GM18873 (cell line): ENCODE results near the gene SLC24A3.

ENCODE experiments used
- ATAC-seq: cut with Tn5 transposase; IDR thresholded peaks from one replicate; pipeline ENCODE4 v1.9.1; 2021; ENCODE audit warnings: mild to moderate bottlenecking, moderate library complexity, moderate number of reproducible peaks; ENCODE audit not compliant: unreplicated experiment, low FRiP score

The SLC24A3 gene

GRCh38 chr20:19492687-19493336 is 280.4 kb downstream of the SLC24A3 start:
- no peak for ATAC-seq

GRCh38 chr20:19493794-19494495 is 281.5 kb downstream of the SLC24A3 start:
- no peak for ATAC-seq

DNA sequence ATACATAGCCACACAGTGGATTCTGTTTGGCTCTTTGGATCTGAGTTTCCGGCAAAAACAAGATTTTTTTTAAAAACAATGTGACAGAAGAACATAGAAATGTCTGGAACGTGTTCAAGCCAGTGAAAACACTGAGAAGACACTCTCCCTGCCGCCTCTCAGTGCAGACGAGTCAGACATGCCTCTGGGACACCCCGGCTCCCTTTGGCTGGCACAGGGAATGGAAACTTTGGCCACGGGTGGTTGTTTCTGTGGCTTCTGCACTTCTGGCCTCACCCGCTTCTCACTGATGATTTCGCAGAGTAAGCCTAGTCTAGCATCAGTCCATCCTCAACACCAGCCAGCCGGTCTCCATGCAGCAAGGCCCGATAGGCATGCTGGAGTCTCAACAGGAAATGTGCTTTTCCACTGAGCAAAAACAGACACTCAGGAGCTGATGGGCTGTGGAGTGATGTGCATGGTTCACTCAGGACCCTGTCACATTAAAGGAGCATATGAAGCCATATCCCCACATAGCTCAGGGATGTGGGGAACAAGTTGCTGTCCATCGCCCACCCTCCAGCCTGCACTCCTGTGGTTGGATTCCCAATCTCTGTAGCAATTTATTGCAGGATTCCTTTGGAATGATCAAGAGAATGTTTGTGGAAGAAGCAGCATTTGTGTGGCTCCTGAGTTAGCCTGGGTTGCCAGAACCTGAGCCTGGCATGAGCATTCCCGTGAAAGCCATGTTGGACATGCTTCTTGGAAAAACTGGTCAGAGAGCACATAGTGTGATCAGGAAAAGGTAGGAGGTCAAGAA is 283.7 kb downstream of the SLC24A3 start:
- ATAC-seq = no peak

- no peak for ATAC-seq
Observed at GRCh38 chr20:19497064-19497463, 284.6 kb downstream of the SLC24A3 start.

DNA sequence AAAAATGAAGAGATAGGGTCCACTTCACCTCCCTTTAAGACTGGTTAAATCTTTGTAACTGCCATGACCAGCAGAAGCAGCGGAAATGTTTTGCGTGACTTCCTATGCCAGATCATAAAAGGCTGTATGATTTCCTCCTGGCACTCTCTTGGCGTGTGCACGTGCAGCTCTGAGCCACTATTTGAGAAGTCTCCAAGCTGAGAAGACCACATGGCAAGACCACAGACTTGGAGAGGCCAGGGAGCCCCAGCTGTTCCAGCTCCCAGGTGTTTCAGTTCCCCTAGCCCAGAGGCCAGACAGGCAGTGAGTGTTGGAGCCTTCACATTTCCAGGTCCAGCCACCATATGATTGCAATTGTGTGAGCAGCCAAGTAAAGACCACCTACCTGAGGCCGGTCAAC is 286.3 kb downstream of the SLC24A3 start:
- ATAC-seq = no peak

- no peak for ATAC-seq
Observed at GRCh38 chr20:19501476-19502115, 289.2 kb downstream of the SLC24A3 start.

GRCh38 chr20:19502169-19502568 is 289.7 kb downstream of the SLC24A3 start:
- no peak for ATAC-seq

DNA sequence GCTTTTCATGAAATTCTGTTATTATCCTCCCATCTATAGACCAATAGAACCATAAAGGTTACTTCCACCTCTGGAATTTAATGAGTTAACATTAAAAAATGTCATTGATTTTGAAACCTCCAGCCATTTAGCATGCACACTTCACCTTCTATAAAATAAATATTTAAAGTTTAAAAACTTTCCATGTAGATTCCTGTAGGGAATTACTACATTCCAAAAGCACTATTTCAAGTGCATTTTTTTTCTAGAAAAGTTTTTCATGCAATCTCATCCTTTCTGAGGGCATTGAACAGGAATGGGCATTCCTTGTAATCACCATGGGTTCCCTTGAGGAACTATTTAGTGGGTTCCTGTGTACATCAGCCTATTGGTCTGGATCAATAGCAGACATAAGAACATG is 291.8 kb downstream of the SLC24A3 start:
- no peak for ATAC-seq

- ATAC-seq = no peak
Observed at GRCh38 chr20:19506021-19506420, 293.6 kb downstream of the SLC24A3 start.

- no peak for ATAC-seq
Observed at GRCh38 chr20:19508449-19508848, 296.0 kb downstream of the SLC24A3 start.

DNA sequence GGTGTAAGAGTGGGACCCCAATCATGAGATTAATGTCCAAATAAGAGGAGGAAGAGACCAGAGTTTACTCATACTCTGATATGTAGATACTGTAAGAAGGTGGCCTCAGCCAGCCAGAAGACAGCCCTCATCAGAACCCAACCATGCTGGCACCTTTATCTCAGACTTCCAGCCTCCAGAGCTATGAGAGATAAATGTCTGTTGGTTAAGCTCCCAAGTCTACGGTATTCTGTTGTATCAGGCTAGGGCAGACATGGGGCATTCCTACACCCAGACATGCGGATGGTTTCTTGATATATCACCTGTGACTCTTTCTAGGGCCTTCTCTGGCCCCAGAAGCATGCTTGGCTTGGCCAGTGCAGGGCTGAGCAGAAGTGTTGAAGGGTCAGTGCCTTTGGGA is 298.2 kb downstream of the SLC24A3 start:
- ATAC-seq = no peak

DNA sequence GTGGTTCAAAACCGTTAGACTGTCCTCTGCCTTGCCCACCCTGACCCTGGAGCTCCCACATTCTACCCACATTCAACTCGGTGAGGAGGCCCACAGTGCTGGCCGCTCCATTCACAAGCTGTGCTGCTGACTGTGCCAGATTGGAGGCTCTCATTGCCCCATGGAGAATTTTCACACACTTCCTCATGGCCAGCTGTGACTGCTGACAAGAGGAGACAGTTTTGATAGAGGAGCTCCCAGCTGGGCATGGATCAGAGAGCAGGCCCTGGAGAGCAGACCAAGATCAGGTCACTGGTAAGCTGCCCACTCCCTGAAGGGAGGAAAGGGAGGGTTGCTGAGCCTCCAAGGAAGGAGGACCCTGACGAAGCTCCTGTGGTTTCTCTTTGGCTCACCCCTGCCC is 299.5 kb downstream of the SLC24A3 start:
- no peak for ATAC-seq

DNA sequence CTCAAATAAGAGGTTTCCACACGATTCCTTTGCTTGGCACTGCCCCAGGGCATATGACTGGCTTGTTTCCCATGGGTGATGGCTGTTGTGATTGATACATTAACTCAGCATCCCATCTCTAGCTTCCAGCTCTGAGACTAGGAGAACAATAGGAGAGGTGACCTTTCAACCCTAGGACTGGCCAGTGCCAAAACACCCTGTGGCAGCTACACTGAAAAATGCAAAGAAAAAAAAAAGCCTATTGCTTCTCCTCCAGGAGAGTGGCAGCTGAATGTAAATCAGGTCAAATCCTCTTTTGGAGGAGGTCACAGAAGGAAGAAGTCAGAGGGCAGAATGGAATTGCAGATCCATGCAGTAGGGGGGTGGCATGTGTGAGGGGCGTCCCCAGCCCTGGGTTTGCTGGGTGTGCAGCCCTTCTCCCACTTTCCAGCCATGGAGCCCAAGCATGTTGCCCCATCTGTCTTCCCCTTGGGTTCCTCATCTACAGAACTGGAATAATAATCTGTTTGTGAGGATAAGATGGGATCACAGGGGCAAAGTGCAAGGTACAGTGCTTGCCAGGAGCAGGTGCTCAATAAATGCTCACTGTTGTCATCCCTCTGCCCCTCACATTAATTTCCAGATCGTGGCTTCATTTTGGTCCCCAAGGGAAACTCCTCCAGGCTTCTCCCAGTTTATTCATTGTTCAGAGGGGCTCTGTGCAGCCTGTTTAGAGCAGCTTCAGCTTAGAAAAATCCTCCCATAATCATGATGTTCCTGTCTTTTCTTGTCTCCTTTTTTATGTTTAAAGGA is 300.6 kb downstream of the SLC24A3 start:
- ATAC-seq = no peak

- no peak for ATAC-seq
Observed at GRCh38 chr20:19515074-19515473, 302.6 kb downstream of the SLC24A3 start.

DNA sequence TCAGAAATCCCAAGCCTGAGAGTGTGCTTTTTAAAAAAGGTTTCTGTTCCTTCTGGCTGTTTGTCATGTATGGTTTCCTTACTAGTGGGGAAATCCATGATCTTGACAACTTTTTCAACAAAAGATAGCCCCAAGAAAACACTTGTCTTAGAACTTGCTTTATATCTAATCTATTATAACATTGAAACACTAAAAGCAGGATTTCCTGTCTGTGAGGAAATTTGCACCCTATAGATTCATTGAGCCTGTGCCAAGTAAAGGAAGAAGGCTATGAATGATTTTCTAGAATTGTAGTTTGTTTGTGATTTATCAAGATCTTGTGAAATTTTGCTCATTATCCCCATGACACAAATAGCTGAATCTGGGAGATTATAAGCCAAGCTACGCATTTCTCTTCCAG is 307.0 kb downstream of the SLC24A3 start:
- no peak for ATAC-seq

- no peak for ATAC-seq
Observed at GRCh38 chr20:19520261-19520660, 307.8 kb downstream of the SLC24A3 start.

DNA sequence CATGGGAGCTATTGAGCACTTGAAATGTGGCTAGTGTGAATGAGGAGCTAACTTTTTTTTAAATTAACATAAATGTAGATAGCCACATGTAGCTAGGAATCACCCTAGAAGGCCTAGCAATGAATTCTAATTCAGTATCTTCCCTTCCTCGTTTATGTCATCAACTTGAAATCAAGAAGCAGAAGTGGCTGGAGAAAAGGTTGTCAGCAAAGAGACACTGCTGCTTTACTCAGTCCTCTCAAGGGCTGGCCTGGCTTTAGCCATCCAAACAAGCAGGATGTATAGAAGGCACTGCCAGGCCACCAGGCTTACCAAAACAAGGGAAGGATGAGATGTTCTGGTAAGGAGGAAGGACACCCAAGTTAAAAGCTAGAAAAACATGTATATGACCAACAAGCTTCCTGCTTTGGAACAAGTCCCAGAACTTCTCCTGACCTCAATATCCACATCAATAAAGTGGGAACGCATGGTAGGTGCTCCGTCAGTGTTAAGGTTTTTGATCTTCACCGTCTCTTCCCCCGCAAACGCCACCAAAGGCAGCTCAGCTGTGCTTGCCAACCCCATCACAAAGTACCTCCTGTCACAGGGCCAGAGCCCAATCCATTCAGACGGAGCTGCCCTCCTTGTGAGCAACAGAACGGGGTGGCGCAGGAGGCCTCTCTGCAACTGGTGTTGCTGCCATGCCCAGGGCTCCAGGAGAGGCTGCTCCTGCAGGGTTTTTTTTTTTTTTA is 309.8 kb downstream of the SLC24A3 start:
- ATAC-seq = no peak

GRCh38 chr20:19522836-19523590 is 310.6 kb downstream of the SLC24A3 start:
- ATAC-seq = no peak

DNA sequence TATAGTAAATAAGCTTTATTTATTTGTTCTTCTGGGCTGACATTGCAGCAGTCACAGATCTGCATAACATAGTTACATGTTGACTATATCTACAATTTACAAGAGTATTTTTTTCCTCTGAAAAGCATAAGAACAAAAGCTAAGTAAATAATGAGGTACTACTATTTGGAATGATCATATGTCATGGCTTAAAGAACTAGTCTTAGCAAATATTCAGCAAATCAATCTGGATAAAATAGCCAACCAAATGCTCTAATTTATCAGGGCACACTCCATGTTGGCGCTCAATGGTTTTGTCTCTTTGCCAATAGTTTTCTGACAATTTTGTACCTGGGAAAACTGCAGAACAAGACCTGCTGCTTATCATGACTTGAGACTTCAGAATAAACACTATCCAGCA is 312.2 kb downstream of the SLC24A3 start:
- ATAC-seq = no peak
